Endothelial cell of umbilical vein (primary cell): ENCODE measurements around the gene CFAP99.

Source experiments
- EZH2 ChIP-seq: IDR thresholded peaks from 2 replicates; pipeline ENCODE4 v1.6.1; 2012; ENCODE audit warnings: borderline replicate concordance, low read depth, mild to moderate bottlenecking, moderate library complexity, low read length, inconsistent platforms; ENCODE audit not compliant: severe bottlenecking
- FOS ChIP-seq: IDR thresholded peaks from 2 replicates; pipeline ENCODE4 v1.6.1; 2011; ENCODE audit warnings: mild to moderate bottlenecking, low read length, moderate library complexity, borderline replicate concordance; ENCODE audit not compliant: insufficient read depth
- MYC ChIP-seq: IDR thresholded peaks from one replicate; pipeline ENCODE4 v1.6.1; 2011; ENCODE audit warnings: mild to moderate bottlenecking, low read depth, low read length
- POLR2AphosphoS5 ChIP-seq: IDR thresholded peaks from 2 replicates; pipeline ENCODE4 v1.6.1; 2012; ENCODE audit warnings: low read depth, mild to moderate bottlenecking, control low read depth, low read length, moderate library complexity; ENCODE audit not compliant: insufficient read depth
- TF ChIP-seq, protein P1 (sequence below), 2 donors: IDR thresholded peaks; 1 replicate in 1 of 2; 2 replicates in 1 of 2; pipeline ENCODE4 v1.5.1; 2011; ENCODE audit warnings: low read length in 2 of 2, mild to moderate bottlenecking in 2 of 2, moderate library complexity in 2 of 2, control low read depth in 1 of 2, inconsistent platforms in 1 of 2, low read depth in 1 of 2; ENCODE audit not compliant: insufficient read depth in 1 of 2; ENCODE audit errors: extremely low read depth in 1 of 2

DNA sequence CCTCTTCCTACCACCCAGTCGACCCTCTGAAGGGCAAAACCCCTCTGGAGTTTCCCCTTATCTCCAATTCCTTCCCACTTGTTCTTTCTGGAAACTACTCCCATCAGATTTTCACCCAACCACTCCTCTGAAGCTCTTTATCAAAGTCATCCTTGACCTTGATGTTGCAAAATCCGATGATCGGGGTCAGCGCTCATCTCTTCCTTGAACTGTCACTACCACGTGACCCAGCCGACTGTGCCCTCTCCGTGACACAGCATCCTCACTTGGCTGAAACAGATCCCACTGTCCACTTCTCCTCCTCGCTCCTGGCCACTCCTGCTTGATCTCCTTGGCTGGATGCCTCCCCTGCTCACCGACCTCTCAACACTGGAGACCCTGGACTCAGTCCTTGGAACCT, 1.1 kb downstream of the CFAP99 start:
- TF ChIP-seq, protein P1, sequence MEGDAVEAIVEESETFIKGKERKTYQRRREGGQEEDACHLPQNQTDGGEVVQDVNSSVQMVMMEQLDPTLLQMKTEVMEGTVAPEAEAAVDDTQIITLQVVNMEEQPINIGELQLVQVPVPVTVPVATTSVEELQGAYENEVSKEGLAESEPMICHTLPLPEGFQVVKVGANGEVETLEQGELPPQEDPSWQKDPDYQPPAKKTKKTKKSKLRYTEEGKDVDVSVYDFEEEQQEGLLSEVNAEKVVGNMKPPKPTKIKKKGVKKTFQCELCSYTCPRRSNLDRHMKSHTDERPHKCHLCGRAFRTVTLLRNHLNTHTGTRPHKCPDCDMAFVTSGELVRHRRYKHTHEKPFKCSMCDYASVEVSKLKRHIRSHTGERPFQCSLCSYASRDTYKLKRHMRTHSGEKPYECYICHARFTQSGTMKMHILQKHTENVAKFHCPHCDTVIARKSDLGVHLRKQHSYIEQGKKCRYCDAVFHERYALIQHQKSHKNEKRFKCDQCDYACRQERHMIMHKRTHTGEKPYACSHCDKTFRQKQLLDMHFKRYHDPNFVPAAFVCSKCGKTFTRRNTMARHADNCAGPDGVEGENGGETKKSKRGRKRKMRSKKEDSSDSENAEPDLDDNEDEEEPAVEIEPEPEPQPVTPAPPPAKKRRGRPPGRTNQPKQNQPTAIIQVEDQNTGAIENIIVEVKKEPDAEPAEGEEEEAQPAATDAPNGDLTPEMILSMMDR (IDR thresholded peaks at IDR 0.05; ENCODE audit: extremely low read depth in 1 of 2, insufficient read depth in 1 of 2, low read depth in 1 of 2, low read length in 2 of 2): no peak
- TF ChIP-seq POLR2AphosphoS5 (no peak), EZH2 (no peak), MYC (no peak), FOS (no peak)
